Panc1 (cell line): ENCODE measurements around the gene STK10. TPM values are rescaled to one million over a fixed set of nuclear protein-coding genes. Genes with fewer than 3 reads are reported as not detected.
A peak's percentile ranks its signal among the peaks of the same experiment; 100 is the strongest.
"Not testable (repeated sequence)": the region's sequence is repeated elsewhere in the genome, so short reads cannot be mapped to it uniquely, and the experiment has no call there.

Source experiments
- ATAC-seq: fragments of 200-7000 bp; cut with Tn5 transposase; 2 replicates; pipeline ENCODE4 v1.9.1; 2020; ENCODE audit warnings: mild to moderate bottlenecking, moderate library complexity
- BruUV-seq: library from RNA; stranded (reverse); fragments of 400-500 nt; replicated peaks from 2 replicates; lab custom pipeline; 2021; lab: Mats Ljungman, UMichigan
- CTCF ChIA-PET: fragments of 300-600 bp; sonication (Branson Sonifier 250); formaldehyde crosslinking; loops from one replicate; lab custom pipeline; 2022; ENCODE audit warnings: antibody characterized with exemption; lab: Charles Lee
- POLR2A ChIA-PET: fragments of 300-600 bp; sonication (Branson Sonifier 250); formaldehyde crosslinking; loops from one replicate; lab custom pipeline; 2022; ENCODE audit warnings: antibody characterized with exemption; lab: Charles Lee
- DNase-seq: peaks from one replicate; pipeline ENCODE4 v3.0.0-alpha.2; 2010; ENCODE audit warnings: low read depth, low spot score
- H3K27ac ChIP-seq: 2 replicates; pipeline ENCODE4 v1.5.1; 2011; ENCODE audit warnings: mild to moderate bottlenecking, low read length, inconsistent platforms
- H3K27me3 ChIP-seq: fragments of 200-500 bp; sonication (Bioruptor generic); 2 replicates; pipeline ENCODE4 v1.6.0; 2014; ENCODE audit warnings: low read length, inconsistent platforms; ENCODE audit not compliant: control insufficient read depth, insufficient read depth
- H3K36me3 ChIP-seq: fragments of 200-500 bp; sonication (Bioruptor generic); 2 replicates; pipeline ENCODE4 v1.5.1; 2014; ENCODE audit warnings: inconsistent platforms, mild to moderate bottlenecking, low read length, moderate library complexity; ENCODE audit not compliant: control insufficient read depth, insufficient read depth
- H3K4me1 ChIP-seq: 2 replicates; pipeline ENCODE4 v1.5.1; 2011; ENCODE audit warnings: inconsistent platforms, mild to moderate bottlenecking, low read length, moderate library complexity; ENCODE audit not compliant: control insufficient read depth, insufficient read depth
- H3K4me3 ChIP-seq, 2 experiments: 2 replicates each; pipeline ENCODE4 v1.5.1; 2011 to 2012; ENCODE audit warnings: low read depth in 2 of 2, low read length in 2 of 2, mild to moderate bottlenecking in 2 of 2, inconsistent platforms in 1 of 2, moderate library complexity in 1 of 2
- H3K9me3 ChIP-seq: fragments of 200-500 bp; sonication (Bioruptor generic); 2 replicates; pipeline ENCODE4 v1.5.1; 2014; ENCODE audit warnings: low read depth, mild to moderate bottlenecking, inconsistent platforms, low read length, moderate library complexity; ENCODE audit not compliant: control insufficient read depth, insufficient read depth
- POLR2AphosphoS5 ChIP-seq: IDR thresholded peaks from 2 replicates; pipeline ENCODE4 v1.6.1; 2012; ENCODE audit warnings: mild to moderate bottlenecking, low read depth, low read length, moderate library complexity
- SIN3A ChIP-seq: IDR thresholded peaks from 2 replicates; pipeline ENCODE4 v1.6.1; 2012; ENCODE audit warnings: low read depth, mild to moderate bottlenecking, low read length, moderate library complexity, borderline replicate concordance; ENCODE audit not compliant: insufficient read depth
- TCF7L2 ChIP-seq: IDR thresholded peaks from 2 replicates; pipeline ENCODE4 v1.6.1; 2011; ENCODE audit warnings: mild to moderate bottlenecking, low read depth, low read length, inconsistent platforms
- in situ Hi-C: cut with HindIII; loops from 2 replicates; pipeline ENCODE4 v1.10.0; 2016; ENCODE audit warnings: low sequenced_read_pairs, low pct_unique_long_range_greater_than_20kb
- intact Hi-C: fragments of 100-400 bp; cut with micrococcal nuclease; formaldehyde crosslinking; loops from one replicate; pipeline ENCODE4 v1.10.0; 2022; ENCODE audit not compliant: unreplicated experiment
- total RNA-seq: library from RNA; stranded (reverse); gene quantifications from one replicate; pipeline ENCODE4 v1.2.1, GENCODE V29; 2021; ENCODE audit not compliant: unreplicated experiment
- TF ChIP-seq, protein P1 (sequence below), 2 experiments: IDR thresholded peaks; 2 replicates each; pipeline ENCODE4 v1.6.1; 2011 to 2012; ENCODE audit warnings: low read depth in 2 of 2, control low read depth in 1 of 2, low read length in 1 of 2, mild to moderate bottlenecking in 1 of 2, moderate library complexity in 1 of 2; ENCODE audit not compliant: insufficient read depth in 1 of 2
- TF ChIP-seq, protein P2 (sequence below): fragments of 450-650 bp; IDR thresholded peaks from 2 replicates; pipeline ENCODE4 v1.5.1; 2017; ENCODE audit warnings: mild to moderate bottlenecking

STK10 gene
- total RNA-seq, 1 experiment from 2014 or later, result 34.9 TPM

DNA sequence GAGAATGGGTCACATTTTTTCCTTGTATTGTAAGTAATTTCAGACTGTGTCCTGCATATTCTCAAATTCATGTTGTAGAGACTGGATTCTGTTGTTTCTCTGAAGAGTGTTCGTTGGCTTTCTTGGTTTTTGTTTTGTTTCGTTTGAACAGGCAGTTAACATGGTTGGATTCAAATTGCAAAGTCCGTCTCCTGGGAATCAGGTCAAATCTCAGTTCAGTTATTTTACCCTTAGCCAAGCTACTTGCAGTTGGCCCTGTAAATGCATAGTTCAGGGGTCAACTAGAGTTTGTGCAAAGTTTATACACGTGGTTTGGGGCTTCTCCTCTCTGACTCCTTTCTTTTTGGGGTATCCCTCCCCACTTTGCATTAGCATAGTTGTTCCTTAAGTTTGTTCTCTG is 159.9 kb downstream of the STK10 start:
- no peaks in the 10 kb centered on the region for H3K9me3 ChIP-seq
- ChIA-PET CTCF (interaction anchor here (0.6 to 0.7 kb wide), 2 partner anchors 91 to 369 kb away, joined by 5 to 8 read pairs; no protein-coding TSS in a partner anchor), POLR2A (no interaction called here)
- DNase-seq (no peak), ATAC-seq (no peak)
- intact Hi-C loops, result no loop called here
- TF ChIP-seq POLR2AphosphoS5, result no peak
- TF ChIP-seq, protein P1, sequence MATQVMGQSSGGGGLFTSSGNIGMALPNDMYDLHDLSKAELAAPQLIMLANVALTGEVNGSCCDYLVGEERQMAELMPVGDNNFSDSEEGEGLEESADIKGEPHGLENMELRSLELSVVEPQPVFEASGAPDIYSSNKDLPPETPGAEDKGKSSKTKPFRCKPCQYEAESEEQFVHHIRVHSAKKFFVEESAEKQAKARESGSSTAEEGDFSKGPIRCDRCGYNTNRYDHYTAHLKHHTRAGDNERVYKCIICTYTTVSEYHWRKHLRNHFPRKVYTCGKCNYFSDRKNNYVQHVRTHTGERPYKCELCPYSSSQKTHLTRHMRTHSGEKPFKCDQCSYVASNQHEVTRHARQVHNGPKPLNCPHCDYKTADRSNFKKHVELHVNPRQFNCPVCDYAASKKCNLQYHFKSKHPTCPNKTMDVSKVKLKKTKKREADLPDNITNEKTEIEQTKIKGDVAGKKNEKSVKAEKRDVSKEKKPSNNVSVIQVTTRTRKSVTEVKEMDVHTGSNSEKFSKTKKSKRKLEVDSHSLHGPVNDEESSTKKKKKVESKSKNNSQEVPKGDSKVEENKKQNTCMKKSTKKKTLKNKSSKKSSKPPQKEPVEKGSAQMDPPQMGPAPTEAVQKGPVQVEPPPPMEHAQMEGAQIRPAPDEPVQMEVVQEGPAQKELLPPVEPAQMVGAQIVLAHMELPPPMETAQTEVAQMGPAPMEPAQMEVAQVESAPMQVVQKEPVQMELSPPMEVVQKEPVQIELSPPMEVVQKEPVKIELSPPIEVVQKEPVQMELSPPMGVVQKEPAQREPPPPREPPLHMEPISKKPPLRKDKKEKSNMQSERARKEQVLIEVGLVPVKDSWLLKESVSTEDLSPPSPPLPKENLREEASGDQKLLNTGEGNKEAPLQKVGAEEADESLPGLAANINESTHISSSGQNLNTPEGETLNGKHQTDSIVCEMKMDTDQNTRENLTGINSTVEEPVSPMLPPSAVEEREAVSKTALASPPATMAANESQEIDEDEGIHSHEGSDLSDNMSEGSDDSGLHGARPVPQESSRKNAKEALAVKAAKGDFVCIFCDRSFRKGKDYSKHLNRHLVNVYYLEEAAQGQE (IDR thresholded peaks at IDR 0.05; ENCODE audit: insufficient read depth in 1 of 2, low read depth in 2 of 2, low read length in 1 of 2), result no peak
- TF ChIP-seq TCF7L2, result no peak
- TF ChIP-seq, protein P2, sequence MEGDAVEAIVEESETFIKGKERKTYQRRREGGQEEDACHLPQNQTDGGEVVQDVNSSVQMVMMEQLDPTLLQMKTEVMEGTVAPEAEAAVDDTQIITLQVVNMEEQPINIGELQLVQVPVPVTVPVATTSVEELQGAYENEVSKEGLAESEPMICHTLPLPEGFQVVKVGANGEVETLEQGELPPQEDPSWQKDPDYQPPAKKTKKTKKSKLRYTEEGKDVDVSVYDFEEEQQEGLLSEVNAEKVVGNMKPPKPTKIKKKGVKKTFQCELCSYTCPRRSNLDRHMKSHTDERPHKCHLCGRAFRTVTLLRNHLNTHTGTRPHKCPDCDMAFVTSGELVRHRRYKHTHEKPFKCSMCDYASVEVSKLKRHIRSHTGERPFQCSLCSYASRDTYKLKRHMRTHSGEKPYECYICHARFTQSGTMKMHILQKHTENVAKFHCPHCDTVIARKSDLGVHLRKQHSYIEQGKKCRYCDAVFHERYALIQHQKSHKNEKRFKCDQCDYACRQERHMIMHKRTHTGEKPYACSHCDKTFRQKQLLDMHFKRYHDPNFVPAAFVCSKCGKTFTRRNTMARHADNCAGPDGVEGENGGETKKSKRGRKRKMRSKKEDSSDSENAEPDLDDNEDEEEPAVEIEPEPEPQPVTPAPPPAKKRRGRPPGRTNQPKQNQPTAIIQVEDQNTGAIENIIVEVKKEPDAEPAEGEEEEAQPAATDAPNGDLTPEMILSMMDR, result no peak
- no peak for TF ChIP-seq SIN3A
- no TSS peak for BruUV-seq
- H3K4me1 ChIP-seq, result no peaks in the 10 kb centered on the region
- H3K36me3 ChIP-seq, result no peaks in the 10 kb centered on the region
- no peak overlapping the region for H3K4me3 ChIP-seq
- H3K27me3 ChIP-seq, result no peaks in the 10 kb centered on the region
- no peak overlapping the region for H3K27ac ChIP-seq
- in situ Hi-C loops, result no loop called here

DNA sequence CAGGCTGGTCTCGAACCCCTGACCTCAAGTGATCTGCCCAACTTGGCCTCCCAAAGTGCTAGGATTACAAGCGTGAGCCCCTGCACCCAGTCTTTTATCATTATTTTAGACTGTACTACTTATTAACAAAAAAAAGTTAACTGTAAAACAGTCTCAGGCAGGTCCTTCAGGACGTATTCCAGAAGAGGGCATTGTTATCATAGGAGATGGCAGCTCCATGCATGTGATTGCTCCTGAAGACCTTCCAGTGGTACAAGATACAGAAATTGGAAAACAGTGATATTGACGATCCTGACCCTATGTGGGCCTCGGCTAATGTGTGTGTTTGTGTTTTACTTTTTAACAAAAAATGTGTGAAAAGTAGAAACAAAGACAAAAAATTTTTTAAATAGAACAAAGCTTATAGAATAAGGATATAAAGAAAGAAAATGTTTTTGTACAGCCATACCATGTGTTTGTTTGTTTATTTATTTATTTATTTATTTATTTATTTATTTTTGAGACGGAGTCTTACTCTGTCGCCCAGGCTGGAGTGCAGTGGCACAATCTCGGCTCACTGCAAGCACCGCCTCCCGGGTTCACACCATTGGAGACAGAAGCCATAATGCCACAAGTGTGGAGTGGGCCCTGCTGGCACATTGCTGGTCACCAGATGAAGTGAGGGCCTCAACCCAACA is 167.8 kb downstream of the STK10 start:
- POLR2A ChIA-PET, result interaction anchor here (0.6 kb wide), 1 partner anchor 279 kb away, joined by 3 read pairs; no protein-coding TSS in a partner anchor
- H3K36me3 ChIP-seq, intact Hi-C loops, in situ Hi-C loops, H3K9me3 ChIP-seq, H3K27ac ChIP-seq, H3K4me3 ChIP-seq, H3K27me3 ChIP-seq, BruUV-seq, H3K4me1 ChIP-seq, DNase-seq: not testable (repeated sequence)
- CTCF ChIA-PET, result interaction anchor here (0.6 to 1.1 kb wide), 3 partner anchors 13 to 169 kb away, joined by 3 to 15 read pairs (median 3); no protein-coding TSS in a partner anchor
- peak; percentile 47; the same call in 1 of the 2 replicates for ATAC-seq

DNA sequence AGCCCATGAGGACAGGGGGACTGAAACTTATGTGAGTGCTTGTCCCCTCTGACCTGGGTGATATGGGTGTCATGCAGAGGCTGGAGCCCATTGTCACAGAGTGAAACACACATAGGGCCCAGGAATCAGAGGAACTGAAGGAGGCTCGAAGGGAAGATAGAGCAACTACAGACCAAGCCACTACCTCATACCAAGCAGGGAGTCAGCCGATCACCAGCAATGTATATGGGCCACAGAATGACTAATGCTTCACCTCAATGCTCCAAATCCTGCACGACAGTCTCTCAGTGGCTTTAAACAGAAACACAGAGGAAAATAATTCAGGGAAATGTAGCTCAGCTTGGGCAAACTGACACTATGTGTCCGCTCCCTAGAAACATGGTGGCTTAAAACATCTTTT is 172.7 kb downstream of the STK10 start:
- BruUV-seq, result no TSS peak

More for the DNA sequence above, 172.7 kb downstream of the STK10 start:
- intact Hi-C loops (no loop called here), in situ Hi-C loops (no loop called here)
- CTCF ChIA-PET, result no interaction called here
- no peak for DNase-seq
- POLR2A ChIA-PET, result no interaction called here
- no peaks in the 10 kb centered on the region for H3K9me3 ChIP-seq
- peaks cover under 1% of the 10 kb centered on the region; the same call in 1 of the 2 replicates for H3K4me1 ChIP-seq
- no peak overlapping the region for H3K4me3 ChIP-seq
- ATAC-seq, result no peak
- TF ChIP-seq, protein P1 (IDR thresholded peaks at IDR 0.05; ENCODE audit: insufficient read depth in 1 of 2, low read depth in 2 of 2, low read length in 1 of 2), result no peak
- TF ChIP-seq TCF7L2, result no peak
- no peak for TF ChIP-seq POLR2AphosphoS5
- TF ChIP-seq SIN3A, result no peak
- TF ChIP-seq, protein P2, result no peak
- H3K36me3 ChIP-seq, result no peaks in the 10 kb centered on the region
- H3K27me3 ChIP-seq, result no peaks in the 10 kb centered on the region
- no peak overlapping the region for H3K27ac ChIP-seq
